K562 (cell line): Measurements from ENCODE around the gene PLCD4. TPM values are rescaled to one million over a fixed set of nuclear protein-coding genes. Genes with fewer than 3 reads are reported as not detected.

Source experiments
- ARID2 ChIP-seq: fragments of 450-650 bp; IDR thresholded peaks from 2 replicates; pipeline ENCODE4 v1.6.1; 2017; ENCODE audit warnings: antibody characterized with exemption, mild to moderate bottlenecking
- BACH1 ChIP-seq: fragments of 200-800 bp; sonication (Bioruptor generic); IDR thresholded peaks from 2 replicates; pipeline ENCODE4 v1.6.1; 2016; ENCODE audit warnings: missing genetic modification characterization, missing compliant biosample characterization
- BCOR ChIP-seq: fragments of 450-650 bp; IDR thresholded peaks from 2 replicates; pipeline ENCODE4 v1.6.1; 2016
- CREBBP ChIP-seq: IDR thresholded peaks from one replicate; pipeline ENCODE4 v1.6.1; 2012; ENCODE audit warnings: low read depth, mild to moderate bottlenecking, control low read depth, inconsistent platforms, low read length
- CTBP1 ChIP-seq: fragments of 450-650 bp; IDR thresholded peaks from 2 replicates; pipeline ENCODE4 v1.6.1; 2016; ENCODE audit warnings: borderline replicate concordance
- DACH1 ChIP-seq: fragments of 450-650 bp; IDR thresholded peaks from 2 replicates; pipeline ENCODE4 v1.6.1; 2018; ENCODE audit not compliant: partially characterized antibody
- FOXA1 ChIP-seq: fragments of 450-650 bp; IDR thresholded peaks from 2 replicates; pipeline ENCODE4 v1.6.1; 2016; ENCODE audit warnings: mild to moderate bottlenecking, borderline replicate concordance
- FOXP1 ChIP-seq: sonication (generic); formaldehyde crosslinking; IDR thresholded peaks from 2 replicates; pipeline ENCODE4 v1.8.0; 2022; ENCODE audit warnings: mild to moderate bottlenecking, missing genetic modification reagents
- HNRNPUL1 ChIP-seq: fragments of 200-400 bp; formaldehyde crosslinking; IDR thresholded peaks from 2 replicates; pipeline ENCODE4 v1.6.1; 2017; ENCODE audit warnings: low read length
- IFI16 ChIP-seq: fragments of 250-450 bp; sonication (Bioruptor Pico); IDR thresholded peaks from 2 replicates; pipeline ENCODE4 v2.1.2; 2022; ENCODE audit warnings: mild to moderate bottlenecking, inconsistent platforms
- KDM1A ChIP-seq, 2 experiments: fragments of 450-650 bp; IDR thresholded peaks; 2 replicates each; pipeline ENCODE4 v1.6.1; 2016; ENCODE audit warnings: mild to moderate bottlenecking in 2 of 2
- PHB ChIP-seq: fragments of 250-450 bp; sonication (Bioruptor Pico); IDR thresholded peaks from 2 replicates; pipeline ENCODE4 v1.5.0; 2021
- PHF21A ChIP-seq: fragments of 450-650 bp; IDR thresholded peaks from 2 replicates; pipeline ENCODE4 v1.6.1; 2017; ENCODE audit warnings: low read depth, borderline replicate concordance
- ZFP30 ChIP-seq: fragments of 250-450 bp; sonication (Bioruptor Pico); IDR thresholded peaks from 2 replicates; pipeline ENCODE4 v1.8.0; 2022; ENCODE audit warnings: moderate library complexity, mild to moderate bottlenecking, inconsistent platforms, borderline replicate concordance
- ZNF12 ChIP-seq: sonication (generic); formaldehyde crosslinking; IDR thresholded peaks from 2 replicates; pipeline ENCODE4 v1.4.0; 2020; ENCODE audit warnings: mild to moderate bottlenecking, missing genetic modification reagents
- ZNF274 ChIP-seq: IDR thresholded peaks from 2 replicates; pipeline ENCODE4 v1.6.1; 2011; ENCODE audit warnings: low read depth, mild to moderate bottlenecking, low read length, moderate library complexity, borderline replicate concordance
- ZNF384 ChIP-seq: IDR thresholded peaks from 2 replicates; pipeline ENCODE4 v1.6.1; 2012; ENCODE audit warnings: low read depth, low read length, improper control_type of control experiment
- ZNF76 ChIP-seq: fragments of 250-450 bp; sonication (Bioruptor Pico); IDR thresholded peaks from 2 replicates; pipeline ENCODE4 v1.4.0; 2020; ENCODE audit warnings: mild to moderate bottlenecking, moderate library complexity, borderline replicate concordance
- ZSCAN32 ChIP-seq: fragments of 450-650 bp; formaldehyde crosslinking; IDR thresholded peaks from 2 replicates; pipeline ENCODE4 v1.4.0; 2020; ENCODE audit warnings: mild to moderate bottlenecking, moderate library complexity
- polyA plus RNA-seq, 8 experiments: library from polyadenylated mRNA; depleted of rRNA in 4 of 8; stranded (reverse) in 5 of 8; unstranded in 3 of 8; fragments of >200 nt; fragmentation: Nextera tagmentation in 2 of 8; fragmentation: Illumina TruSeq in 1 of 8; extraction: Ambion mirVana in 2 of 8; extraction: Trizol in 1 of 8; gene quantifications; 2 replicates each; pipeline versions ENCODE4 v1.2.1 to v1.2.3, GENCODE V29; 2011 to 2014; ENCODE audit warnings: inconsistent platforms in 1 of 8, missing spikeins in 1 of 8
- total RNA-seq, 7 experiments: library from RNA; depleted of rRNA in 6 of 7; stranded (reverse); fragments of >200 nt in 6 of 7; fragmentation: Illumina TruSeq in 2 of 7; extraction: Trizol in 2 of 7; gene quantifications; 2 replicates each; pipeline versions ENCODE4 v1.2.1 to v1.2.3, GENCODE V29; 2011 to 2021; ENCODE audit warnings: low replicate concordance in 1 of 7
- TF ChIP-seq, protein P1 (sequence below): sonication (generic); formaldehyde crosslinking; IDR thresholded peaks from 2 replicates; pipeline ENCODE4 v1.8.0; 2022; ENCODE audit warnings: mild to moderate bottlenecking, missing genetic modification reagents
- TF ChIP-seq, protein P2 (sequence below), 2 experiments: fragments of 450-650 bp in 1 of 2; sonication (generic) in 1 of 2; formaldehyde crosslinking in 1 of 2; IDR thresholded peaks in 1 of 2; conservative IDR thresholded peaks in 1 of 2; 2 replicates each; pipeline versions ENCODE4 v1.6.1 to v1.8.1; 2016 to 2023; ENCODE audit warnings: mild to moderate bottlenecking in 2 of 2, moderate library complexity in 2 of 2, inconsistent platforms in 1 of 2, missing genetic modification reagents in 1 of 2
- TF ChIP-seq, protein P3 (sequence below): sonication (generic); formaldehyde crosslinking; IDR thresholded peaks from 2 replicates; pipeline ENCODE4 v1.8.0; 2022; ENCODE audit warnings: mild to moderate bottlenecking, missing genetic modification reagents, borderline replicate concordance

Gene PLCD4
- total and polyA plus RNA-seq, 9 of the 15 experiments (the other 6 are each of a cell fraction or from before 2014, with no cell fraction given), result 0.13 to 0.38 TPM; not detected in 7

DNA sequence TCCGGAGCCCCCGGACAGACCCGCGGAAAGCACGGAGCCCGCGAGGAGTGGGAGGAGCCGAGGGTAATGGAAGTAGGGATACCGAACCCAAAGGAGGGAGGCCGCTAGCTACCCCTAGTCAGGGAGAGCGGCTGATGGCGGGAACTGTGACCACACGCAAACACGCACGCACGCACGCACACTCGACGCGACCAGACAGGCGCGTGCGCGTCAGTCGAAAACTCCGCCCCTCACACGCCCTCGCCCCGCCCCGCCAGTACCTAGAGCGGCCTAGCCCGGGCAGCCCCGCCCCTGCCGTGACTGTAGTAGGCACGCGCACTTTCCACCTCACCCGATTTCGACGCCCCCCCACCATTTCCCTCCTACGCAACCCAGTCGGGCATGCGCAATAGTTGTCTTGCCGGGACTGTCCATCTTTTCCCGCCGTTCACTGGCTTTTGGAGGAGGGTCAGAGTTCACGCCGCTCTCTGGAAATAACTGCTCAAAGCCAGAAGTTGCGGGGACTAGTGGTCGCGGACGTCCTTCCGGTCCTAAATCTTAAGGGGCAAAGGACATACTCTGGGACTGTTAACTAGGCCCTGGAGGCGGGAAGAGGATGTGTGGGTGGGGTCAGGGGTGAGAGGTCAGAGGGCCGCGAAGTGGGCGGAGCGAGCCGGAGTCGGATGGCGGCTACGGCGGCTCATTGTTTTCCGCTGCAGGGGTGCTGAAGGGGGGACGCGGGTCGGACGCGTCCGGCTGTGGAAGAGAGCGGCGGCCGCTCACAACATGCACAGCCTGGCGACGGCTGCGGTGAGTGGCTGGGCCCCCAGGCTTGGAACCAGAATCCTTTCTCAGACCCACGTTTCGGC lies 39.3 kb upstream of the PLCD4 start, which contains the start of the genes CNOT9 and USP37 (continued):
- TF ChIP-seq, protein P1, sequence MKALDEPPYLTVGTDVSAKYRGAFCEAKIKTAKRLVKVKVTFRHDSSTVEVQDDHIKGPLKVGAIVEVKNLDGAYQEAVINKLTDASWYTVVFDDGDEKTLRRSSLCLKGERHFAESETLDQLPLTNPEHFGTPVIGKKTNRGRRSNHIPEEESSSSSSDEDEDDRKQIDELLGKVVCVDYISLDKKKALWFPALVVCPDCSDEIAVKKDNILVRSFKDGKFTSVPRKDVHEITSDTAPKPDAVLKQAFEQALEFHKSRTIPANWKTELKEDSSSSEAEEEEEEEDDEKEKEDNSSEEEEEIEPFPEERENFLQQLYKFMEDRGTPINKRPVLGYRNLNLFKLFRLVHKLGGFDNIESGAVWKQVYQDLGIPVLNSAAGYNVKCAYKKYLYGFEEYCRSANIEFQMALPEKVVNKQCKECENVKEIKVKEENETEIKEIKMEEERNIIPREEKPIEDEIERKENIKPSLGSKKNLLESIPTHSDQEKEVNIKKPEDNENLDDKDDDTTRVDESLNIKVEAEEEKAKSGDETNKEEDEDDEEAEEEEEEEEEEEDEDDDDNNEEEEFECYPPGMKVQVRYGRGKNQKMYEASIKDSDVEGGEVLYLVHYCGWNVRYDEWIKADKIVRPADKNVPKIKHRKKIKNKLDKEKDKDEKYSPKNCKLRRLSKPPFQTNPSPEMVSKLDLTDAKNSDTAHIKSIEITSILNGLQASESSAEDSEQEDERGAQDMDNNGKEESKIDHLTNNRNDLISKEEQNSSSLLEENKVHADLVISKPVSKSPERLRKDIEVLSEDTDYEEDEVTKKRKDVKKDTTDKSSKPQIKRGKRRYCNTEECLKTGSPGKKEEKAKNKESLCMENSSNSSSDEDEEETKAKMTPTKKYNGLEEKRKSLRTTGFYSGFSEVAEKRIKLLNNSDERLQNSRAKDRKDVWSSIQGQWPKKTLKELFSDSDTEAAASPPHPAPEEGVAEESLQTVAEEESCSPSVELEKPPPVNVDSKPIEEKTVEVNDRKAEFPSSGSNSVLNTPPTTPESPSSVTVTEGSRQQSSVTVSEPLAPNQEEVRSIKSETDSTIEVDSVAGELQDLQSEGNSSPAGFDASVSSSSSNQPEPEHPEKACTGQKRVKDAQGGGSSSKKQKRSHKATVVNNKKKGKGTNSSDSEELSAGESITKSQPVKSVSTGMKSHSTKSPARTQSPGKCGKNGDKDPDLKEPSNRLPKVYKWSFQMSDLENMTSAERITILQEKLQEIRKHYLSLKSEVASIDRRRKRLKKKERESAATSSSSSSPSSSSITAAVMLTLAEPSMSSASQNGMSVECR (CRISPR knock-in tag), result no peak
- TF ChIP-seq, protein P2, sequence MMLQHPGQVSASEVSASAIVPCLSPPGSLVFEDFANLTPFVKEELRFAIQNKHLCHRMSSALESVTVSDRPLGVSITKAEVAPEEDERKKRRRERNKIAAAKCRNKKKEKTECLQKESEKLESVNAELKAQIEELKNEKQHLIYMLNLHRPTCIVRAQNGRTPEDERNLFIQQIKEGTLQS (IDR thresholded peaks at IDR 0.05), result peak; percentile 59; the same call in 1 of the 2 replicates
- TF ChIP-seq, protein P2 (CRISPR knock-in tag; conservative IDR thresholded peaks at IDR 0.05), result 0 out of 2 replicates have a peak, but pooled peaks have one; percentile 40
- no peak for TF ChIP-seq FOXA1
- no peak for TF ChIP-seq ARID2
- TF ChIP-seq BACH1 (tag), result no peak
- no peak for TF ChIP-seq HNRNPUL1
- TF ChIP-seq, protein P3, sequence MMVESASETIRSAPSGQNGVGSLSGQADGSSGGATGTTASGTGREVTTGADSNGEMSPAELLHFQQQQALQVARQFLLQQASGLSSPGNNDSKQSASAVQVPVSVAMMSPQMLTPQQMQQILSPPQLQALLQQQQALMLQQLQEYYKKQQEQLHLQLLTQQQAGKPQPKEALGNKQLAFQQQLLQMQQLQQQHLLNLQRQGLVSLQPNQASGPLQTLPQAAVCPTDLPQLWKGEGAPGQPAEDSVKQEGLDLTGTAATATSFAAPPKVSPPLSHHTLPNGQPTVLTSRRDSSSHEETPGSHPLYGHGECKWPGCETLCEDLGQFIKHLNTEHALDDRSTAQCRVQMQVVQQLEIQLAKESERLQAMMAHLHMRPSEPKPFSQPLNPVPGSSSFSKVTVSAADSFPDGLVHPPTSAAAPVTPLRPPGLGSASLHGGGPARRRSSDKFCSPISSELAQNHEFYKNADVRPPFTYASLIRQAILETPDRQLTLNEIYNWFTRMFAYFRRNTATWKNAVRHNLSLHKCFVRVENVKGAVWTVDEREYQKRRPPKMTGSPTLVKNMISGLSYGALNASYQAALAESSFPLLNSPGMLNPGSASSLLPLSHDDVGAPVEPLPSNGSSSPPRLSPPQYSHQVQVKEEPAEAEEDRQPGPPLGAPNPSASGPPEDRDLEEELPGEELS (CRISPR knock-in tag), result no peak
- TF ChIP-seq KDM1A (IDR thresholded peaks at IDR 0.05), result no peak
- no peak for TF ChIP-seq PHF21A
- TF ChIP-seq ZNF274, result no peak
- TF ChIP-seq ZNF384, result no peak
- no peak for TF ChIP-seq PHB
- TF ChIP-seq ZFP30, result no peak
- no peak for TF ChIP-seq ZSCAN32 (CRISPR knock-in tag)
- TF ChIP-seq ZNF76 (CRISPR knock-in tag), result no peak
- TF ChIP-seq CREBBP, result no peak
- no peak for TF ChIP-seq DACH1
- no peak for TF ChIP-seq BCOR
- no peak for TF ChIP-seq IFI16 (CRISPR knock-in tag)
- TF ChIP-seq FOXP1 (CRISPR knock-in tag), result 0 out of 2 replicates have a peak, but pooled peaks have one; percentile 38
- TF ChIP-seq ZNF12 (CRISPR knock-in tag), result no peak
- 0 out of 2 replicates have a peak, but pooled peaks have one; percentile 31 for TF ChIP-seq CTBP1
